Measurements from ENCODE around the gene TNFRSF21.

DNA sequence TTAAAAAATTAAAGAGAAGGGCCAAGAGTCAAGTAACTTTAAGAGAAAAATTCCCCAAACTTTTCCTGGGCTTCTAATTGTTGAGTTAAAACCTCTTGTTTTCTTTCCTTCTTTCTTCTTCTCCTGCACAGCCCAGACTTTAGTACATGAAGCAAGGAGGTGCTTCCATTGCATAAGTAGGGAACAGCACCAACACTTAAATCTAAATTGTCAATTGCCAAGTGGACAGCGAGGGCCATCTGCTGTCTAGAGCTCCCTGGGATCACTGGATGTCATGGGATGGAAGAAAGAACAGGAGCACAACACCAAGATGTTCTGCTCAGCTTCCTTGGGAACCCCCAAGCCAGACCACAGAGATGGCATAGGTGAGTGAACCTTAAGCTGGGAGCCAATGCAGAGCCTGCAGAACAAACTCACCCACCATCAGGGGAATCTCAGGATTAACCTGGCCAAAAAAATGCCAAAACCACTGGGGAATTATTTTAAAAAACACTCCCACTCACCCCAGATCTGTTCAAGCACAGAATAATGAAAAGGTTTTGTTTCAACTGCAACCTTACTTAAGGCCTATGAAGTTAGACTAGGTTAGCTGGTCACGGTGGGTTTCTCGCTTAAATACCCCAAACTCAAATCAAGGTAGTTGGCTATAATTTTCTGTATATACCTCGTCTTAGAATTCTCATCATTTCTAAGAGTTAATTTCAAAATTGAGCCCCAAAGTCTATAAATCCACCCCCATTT lies 67.8 kb downstream of the TNFRSF21 start:
- TF ChIP-seq, protein P1, sequence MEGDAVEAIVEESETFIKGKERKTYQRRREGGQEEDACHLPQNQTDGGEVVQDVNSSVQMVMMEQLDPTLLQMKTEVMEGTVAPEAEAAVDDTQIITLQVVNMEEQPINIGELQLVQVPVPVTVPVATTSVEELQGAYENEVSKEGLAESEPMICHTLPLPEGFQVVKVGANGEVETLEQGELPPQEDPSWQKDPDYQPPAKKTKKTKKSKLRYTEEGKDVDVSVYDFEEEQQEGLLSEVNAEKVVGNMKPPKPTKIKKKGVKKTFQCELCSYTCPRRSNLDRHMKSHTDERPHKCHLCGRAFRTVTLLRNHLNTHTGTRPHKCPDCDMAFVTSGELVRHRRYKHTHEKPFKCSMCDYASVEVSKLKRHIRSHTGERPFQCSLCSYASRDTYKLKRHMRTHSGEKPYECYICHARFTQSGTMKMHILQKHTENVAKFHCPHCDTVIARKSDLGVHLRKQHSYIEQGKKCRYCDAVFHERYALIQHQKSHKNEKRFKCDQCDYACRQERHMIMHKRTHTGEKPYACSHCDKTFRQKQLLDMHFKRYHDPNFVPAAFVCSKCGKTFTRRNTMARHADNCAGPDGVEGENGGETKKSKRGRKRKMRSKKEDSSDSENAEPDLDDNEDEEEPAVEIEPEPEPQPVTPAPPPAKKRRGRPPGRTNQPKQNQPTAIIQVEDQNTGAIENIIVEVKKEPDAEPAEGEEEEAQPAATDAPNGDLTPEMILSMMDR (IDR thresholded peaks at IDR 0.05) = no peak
- no peak for TF ChIP-seq EZH2 (IDR thresholded peaks at IDR 0.05; ENCODE audit: borderline replicate concordance, insufficient read depth, low read depth, low read length, poor library complexity, severe bottlenecking)
